Thoracic aorta (tissue), 2 donors: Measurements from ENCODE around the gene ARVCF. TPM values are rescaled to one million over a fixed set of nuclear protein-coding genes. Genes with fewer than 3 reads are reported as not detected.

ENCODE experiments used
- ATAC-seq: fragments of 150-250 bp; one replicate; pipeline ENCODE4 v1.8.0; 2017; ENCODE audit warnings: low read depth; ENCODE audit not compliant: insufficient number of reproducible peaks, low FRiP score
- DNase-seq: peaks from one replicate; pipeline ENCODE4 v3.0.0-alpha.2; 2020; ENCODE audit warnings: low spot score
- H3K27ac ChIP-seq, 2 donors: fragments of 200-600 bp; sonication (generic); 1 replicate in 1 of 2; 2 replicates in 1 of 2; pipeline ENCODE4 v1.5.1; 2016; ENCODE audit warnings: mild to moderate bottlenecking in 2 of 2, moderate library complexity in 2 of 2
- H3K27me3 ChIP-seq: fragments of 200-600 bp; sonication (generic); replicated peaks from 2 replicates; pipeline ENCODE4 v1.6.0; 2016; ENCODE audit warnings: mild to moderate bottlenecking; ENCODE audit not compliant: insufficient read depth
- H3K36me3 ChIP-seq: fragments of 200-600 bp; sonication (generic); one replicate; pipeline ENCODE4 v1.5.1; 2016
- H3K4me1 ChIP-seq, 2 donors: fragments of 200-600 bp; sonication (generic); 1 replicate in 1 of 2; 2 replicates in 1 of 2; pipeline versions ENCODE4 v1.5.1 to v1.6.0; 2016; ENCODE audit warnings: low read depth in 2 of 2, mild to moderate bottlenecking in 1 of 2; ENCODE audit not compliant: control insufficient read depth in 1 of 2
- H3K4me3 ChIP-seq: fragments of 200-600 bp; sonication (generic); 2 replicates; pipeline ENCODE4 v1.5.1; 2016; ENCODE audit warnings: mild to moderate bottlenecking
- H3K9me3 ChIP-seq: fragments of 200-600 bp; sonication (generic); 2 replicates; pipeline ENCODE4 v1.5.1; 2016
- total RNA-seq, 2 donors: library from RNA; depleted of rRNA; stranded (reverse); fragments of >200 nt; gene quantifications; one replicate each; pipeline versions ENCODE4 v1.1.0 to v1.2.3, GENCODE V29; 2016
- TF ChIP-seq, protein P1 (sequence below): fragments of 200-600 bp; sonication (generic); IDR thresholded peaks from one replicate; pipeline ENCODE4 v1.5.1; 2019; ENCODE audit warnings: antibody characterized with exemption

Gene ARVCF
- total RNA-seq, 2 donors from 2014 or later, result 95.0 to 165 TPM

DNA sequence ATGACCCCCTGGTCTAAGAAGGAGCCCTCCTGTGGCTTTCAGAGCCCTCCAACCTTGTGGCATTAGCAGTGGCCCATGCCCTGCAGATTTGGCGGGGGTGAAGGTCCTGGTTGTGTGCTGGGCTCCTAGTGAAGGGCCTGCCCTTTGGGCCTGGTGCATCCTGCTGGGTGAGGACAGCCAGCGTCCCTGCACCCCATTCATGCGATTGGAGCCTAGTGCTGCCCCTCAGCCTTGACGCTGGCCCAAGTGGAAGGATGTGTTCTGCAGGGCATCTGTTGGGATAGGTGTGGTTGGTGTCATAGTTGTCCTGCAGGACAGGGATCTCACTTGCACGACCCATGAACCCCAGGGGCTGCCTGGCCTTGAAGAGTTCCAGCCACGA, 35.3 kb upstream of the ARVCF start:
- DNase-seq, result no peak
- Histone ChIP-seq H3K4me1 (no peaks in the 10 kb centered on the region), H3K36me3 (peaks cover 47% of the 10 kb centered on the region), H3K27me3 (no peaks in the 10 kb centered on the region), H3K4me3 (no peak overlapping the region), H3K9me3 (no peaks in the 10 kb centered on the region), H3K27ac (no peak overlapping the region)
- no peak for ATAC-seq
- TF ChIP-seq, protein P1, sequence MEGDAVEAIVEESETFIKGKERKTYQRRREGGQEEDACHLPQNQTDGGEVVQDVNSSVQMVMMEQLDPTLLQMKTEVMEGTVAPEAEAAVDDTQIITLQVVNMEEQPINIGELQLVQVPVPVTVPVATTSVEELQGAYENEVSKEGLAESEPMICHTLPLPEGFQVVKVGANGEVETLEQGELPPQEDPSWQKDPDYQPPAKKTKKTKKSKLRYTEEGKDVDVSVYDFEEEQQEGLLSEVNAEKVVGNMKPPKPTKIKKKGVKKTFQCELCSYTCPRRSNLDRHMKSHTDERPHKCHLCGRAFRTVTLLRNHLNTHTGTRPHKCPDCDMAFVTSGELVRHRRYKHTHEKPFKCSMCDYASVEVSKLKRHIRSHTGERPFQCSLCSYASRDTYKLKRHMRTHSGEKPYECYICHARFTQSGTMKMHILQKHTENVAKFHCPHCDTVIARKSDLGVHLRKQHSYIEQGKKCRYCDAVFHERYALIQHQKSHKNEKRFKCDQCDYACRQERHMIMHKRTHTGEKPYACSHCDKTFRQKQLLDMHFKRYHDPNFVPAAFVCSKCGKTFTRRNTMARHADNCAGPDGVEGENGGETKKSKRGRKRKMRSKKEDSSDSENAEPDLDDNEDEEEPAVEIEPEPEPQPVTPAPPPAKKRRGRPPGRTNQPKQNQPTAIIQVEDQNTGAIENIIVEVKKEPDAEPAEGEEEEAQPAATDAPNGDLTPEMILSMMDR, result no peak

DNA sequence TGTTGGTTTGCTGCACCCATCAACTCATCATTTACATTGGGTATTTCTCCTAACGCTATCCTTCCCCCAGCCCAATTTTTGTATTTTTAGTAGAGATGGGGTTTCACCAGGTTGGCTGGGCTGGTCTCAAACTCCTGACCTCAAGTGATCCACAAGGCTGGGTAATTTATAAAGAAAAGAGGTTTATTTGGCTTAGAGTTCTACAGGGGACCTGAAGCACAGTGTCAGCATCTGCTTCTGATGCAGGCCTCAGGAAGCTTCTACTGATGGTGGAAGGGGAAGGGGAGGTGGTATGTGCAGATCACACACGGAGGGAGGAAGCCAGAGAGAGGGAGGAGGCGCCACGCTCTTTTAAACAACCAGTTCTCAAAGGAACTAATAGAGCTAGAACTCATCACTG, 30.1 kb upstream of the ARVCF start:
- ATAC-seq (no peak), DNase-seq (no peak)
- Histone ChIP-seq H3K4me3 (no peak overlapping the region), H3K27ac (no peak overlapping the region), H3K36me3 (peaks cover 34% of the 10 kb centered on the region), H3K9me3 (no peaks in the 10 kb centered on the region), H3K4me1 (no peaks in the 10 kb centered on the region), H3K27me3 (no peaks in the 10 kb centered on the region)
- TF ChIP-seq, protein P1, result no peak

DNA sequence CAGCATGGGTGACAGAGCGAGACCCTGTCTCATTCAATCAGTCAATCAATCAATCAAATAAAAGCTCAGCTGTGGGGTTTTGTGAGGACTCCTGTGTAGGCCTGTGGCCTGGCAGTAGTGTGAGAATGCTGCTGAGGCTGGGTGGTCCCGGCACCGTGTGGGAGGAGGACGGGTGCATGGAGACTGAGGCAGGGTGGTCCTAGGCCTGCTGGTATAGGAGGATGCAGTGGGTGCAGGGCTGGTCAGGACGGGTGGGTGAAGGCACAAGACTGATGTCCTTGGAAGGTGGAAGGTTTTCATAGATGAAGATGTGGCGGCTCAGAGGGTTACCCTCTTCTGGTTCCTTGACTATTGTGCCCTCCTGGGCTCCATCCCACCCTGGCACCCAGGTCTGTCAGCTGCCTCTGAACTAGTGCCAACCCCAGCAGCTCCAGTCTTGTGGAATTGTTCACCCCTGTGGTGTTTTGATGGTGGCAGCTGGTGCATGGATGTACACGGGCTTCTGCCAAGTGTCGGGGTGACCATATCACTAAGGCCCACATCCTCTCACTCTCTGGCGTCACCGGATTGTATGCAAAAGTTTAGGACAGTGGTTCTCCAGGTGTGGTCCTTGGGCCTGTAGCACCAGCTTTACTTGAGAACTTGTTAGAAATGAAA, 28.0 kb upstream of the ARVCF start:
- no peak for DNase-seq
- Histone ChIP-seq H3K36me3 (peaks cover 42% of the 10 kb centered on the region), H3K27ac (no peak overlapping the region), H3K4me3 (no peak overlapping the region), H3K4me1 (no peaks in the 10 kb centered on the region), H3K9me3 (no peaks in the 10 kb centered on the region), H3K27me3 (no peaks in the 10 kb centered on the region)
- ATAC-seq, result no peak
- TF ChIP-seq, protein P1, result no peak

DNA sequence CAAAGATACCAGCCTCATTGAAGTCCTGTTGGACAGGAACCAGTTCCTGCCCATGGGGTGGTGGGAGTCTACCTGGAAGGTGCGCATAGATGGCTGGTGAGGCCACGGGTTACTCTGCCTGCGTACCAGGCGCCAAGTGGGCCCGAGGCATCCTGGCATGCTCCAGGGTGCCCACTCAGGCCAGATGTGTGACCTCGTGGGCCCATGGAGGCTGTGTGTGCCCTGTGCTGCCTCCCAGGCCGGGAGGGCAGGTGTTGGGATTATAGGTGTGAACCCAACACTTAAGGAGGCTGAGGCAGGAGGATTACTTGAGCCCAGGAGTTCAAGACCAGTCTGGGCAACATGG, 27.3 kb upstream of the ARVCF start:
- Histone ChIP-seq H3K9me3 (no peaks in the 10 kb centered on the region), H3K4me3 (no peak overlapping the region), H3K36me3 (peaks cover 42% of the 10 kb centered on the region), H3K27me3 (no peaks in the 10 kb centered on the region), H3K27ac (no peak overlapping the region), H3K4me1 (no peaks in the 10 kb centered on the region)
- DNase-seq (no peak), ATAC-seq (no peak)
- TF ChIP-seq, protein P1, result no peak

DNA sequence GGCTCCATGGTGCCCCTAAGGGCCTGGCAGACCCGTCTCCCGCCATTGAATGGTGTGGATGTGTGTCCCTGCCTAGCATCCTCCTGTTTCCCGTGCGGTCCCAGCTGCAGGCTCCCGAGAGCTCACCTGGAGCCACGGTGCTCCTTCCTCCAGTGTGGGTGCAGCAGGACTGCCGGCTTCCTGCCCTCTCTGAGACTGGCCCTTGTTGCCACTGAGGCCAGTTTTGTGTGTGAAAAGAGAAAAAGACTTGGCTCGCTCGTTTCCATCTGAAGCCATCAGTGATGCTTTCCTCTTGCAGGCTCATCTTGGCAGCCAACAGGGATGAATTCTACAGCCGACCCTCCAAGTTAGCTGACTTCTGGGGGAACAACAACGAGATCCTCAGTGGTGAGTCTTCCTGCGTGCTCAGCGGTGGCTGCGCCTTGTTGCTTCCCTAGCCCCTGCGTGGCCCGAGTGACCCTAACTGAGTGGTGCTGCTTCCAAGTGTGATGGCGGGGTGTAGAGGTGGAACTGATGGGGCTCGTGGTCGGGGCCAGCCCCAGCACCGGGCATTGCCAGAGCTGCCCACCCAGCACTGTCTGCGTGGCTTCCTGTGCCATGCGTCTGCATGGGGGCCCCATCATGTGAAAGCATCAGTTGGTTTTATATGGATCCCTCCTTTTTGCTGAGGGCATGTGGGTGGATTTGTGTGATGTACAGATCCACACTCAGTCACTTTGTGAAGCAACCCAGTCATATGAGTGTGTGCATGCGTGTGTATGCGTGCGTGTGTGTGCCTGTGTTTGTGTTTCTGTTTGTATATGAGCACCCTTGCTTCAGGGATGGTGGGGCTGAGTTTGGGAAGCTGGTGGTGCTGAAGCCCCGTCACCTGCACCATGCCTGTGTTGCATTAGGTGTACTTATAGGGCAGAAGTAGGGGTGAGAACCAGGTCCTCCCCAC, 26.7 kb upstream of the ARVCF start:
- no peak for ATAC-seq
- Histone ChIP-seq H3K36me3 (peaks cover 42% of the 10 kb centered on the region), H3K4me3 (no peak overlapping the region), H3K27me3 (no peaks in the 10 kb centered on the region), H3K9me3 (no peaks in the 10 kb centered on the region), H3K27ac (no peak overlapping the region), H3K4me1 (no peaks in the 10 kb centered on the region)
- TF ChIP-seq, protein P1, result no peak
- no peak for DNase-seq
